Trophoblast cell (in vitro differentiated cells and primary cell): ENCODE data around the gene PWWP2B.
A peak's percentile ranks its signal among the peaks of the same experiment; 100 is the strongest.
"Not testable (repeated sequence)": the region's sequence is repeated elsewhere in the genome, so short reads cannot be mapped to it uniquely, and the experiment has no call there.

Experiments
- DNase-seq, 2 donors: peaks; one replicate each; pipeline ENCODE4 v3.0.0-alpha.2; 2016
- H2AFZ ChIP-seq: 2 replicates; pipeline ENCODE4 v1.6.1; 2013; ENCODE audit warnings: low read length, moderate library complexity, mild to moderate bottlenecking; ENCODE audit not compliant: insufficient read depth, poor library complexity
- H2AK5ac ChIP-seq: 2 replicates; pipeline ENCODE4 v1.6.1; 2013; ENCODE audit warnings: mild to moderate bottlenecking, low read length
- H2BK120ac ChIP-seq: 2 replicates; pipeline ENCODE4 v1.6.1; 2013; ENCODE audit warnings: low read length, mild to moderate bottlenecking, moderate library complexity; ENCODE audit not compliant: insufficient read depth, poor library complexity
- H2BK12ac ChIP-seq: 2 replicates; pipeline ENCODE4 v1.6.1; 2013; ENCODE audit warnings: mild to moderate bottlenecking, low read length, moderate library complexity
- H2BK5ac ChIP-seq: 2 replicates; pipeline ENCODE4 v1.6.1; 2013; ENCODE audit warnings: low read length, low read depth, moderate library complexity, mild to moderate bottlenecking; ENCODE audit not compliant: poor library complexity
- H3K14ac ChIP-seq: 2 replicates; pipeline ENCODE4 v1.6.1; 2013; ENCODE audit warnings: mild to moderate bottlenecking, low read length
- H3K18ac ChIP-seq: 2 replicates; pipeline ENCODE4 v1.6.1; 2013; ENCODE audit warnings: mild to moderate bottlenecking, low read length
- H3K23ac ChIP-seq: 2 replicates; pipeline ENCODE4 v1.6.1; 2013; ENCODE audit warnings: low read length
- H3K27ac ChIP-seq: 2 replicates; pipeline ENCODE4 v1.5.1; 2013; ENCODE audit warnings: low read depth, mild to moderate bottlenecking, inconsistent platforms, low read length, moderate library complexity
- H3K27me3 ChIP-seq: 2 replicates; pipeline ENCODE4 v1.6.1; 2013; ENCODE audit warnings: inconsistent platforms, mild to moderate bottlenecking, low read length, moderate library complexity; ENCODE audit not compliant: insufficient read depth
- H3K36me3 ChIP-seq, 2 experiments: 1 replicate in 1 of 2; 2 replicates in 1 of 2; pipeline ENCODE4 v1.6.1; 2013; ENCODE audit warnings: low read length in 2 of 2, mild to moderate bottlenecking in 2 of 2, moderate library complexity in 1 of 2; ENCODE audit not compliant: insufficient read depth in 2 of 2, control insufficient read depth in 1 of 2
- H3K4ac ChIP-seq: 2 replicates; pipeline ENCODE4 v1.6.1; 2013; ENCODE audit warnings: low read depth, mild to moderate bottlenecking, low read length, moderate library complexity
- H3K4me1 ChIP-seq, 2 experiments: 1 replicate in 1 of 2; 2 replicates in 1 of 2; pipeline ENCODE4 v1.6.1; 2013; ENCODE audit warnings: low read length in 2 of 2, mild to moderate bottlenecking in 2 of 2, moderate library complexity in 1 of 2; ENCODE audit not compliant: insufficient read depth in 2 of 2, control insufficient read depth in 1 of 2
- H3K4me2 ChIP-seq: 2 replicates; pipeline ENCODE4 v1.6.1; 2013; ENCODE audit warnings: inconsistent platforms, mild to moderate bottlenecking, low read length, moderate library complexity
- H3K4me3 ChIP-seq: 2 replicates; pipeline ENCODE4 v1.5.1; 2013; ENCODE audit warnings: mild to moderate bottlenecking, low read depth, low read length, inconsistent platforms
- H3K79me1 ChIP-seq: one replicate; pipeline ENCODE4 v1.6.1; 2013; ENCODE audit warnings: low read length
- H3K79me2 ChIP-seq: 2 replicates; pipeline ENCODE4 v1.6.1; 2013; ENCODE audit warnings: low read length, mild to moderate bottlenecking; ENCODE audit not compliant: control insufficient read depth, insufficient read depth, poor library complexity
- H3K9ac ChIP-seq: 2 replicates; pipeline ENCODE4 v1.6.1; 2013; ENCODE audit warnings: mild to moderate bottlenecking, low read length
- H3K9me3 ChIP-seq: 2 replicates; pipeline ENCODE4 v1.6.1; 2013; ENCODE audit warnings: low read depth, mild to moderate bottlenecking, control low read depth, inconsistent platforms, low read length; ENCODE audit not compliant: insufficient read depth
- H4K12ac ChIP-seq: 2 replicates; pipeline ENCODE4 v1.6.1; 2013; ENCODE audit warnings: low read depth, mild to moderate bottlenecking, low read length, moderate library complexity
- H4K8ac ChIP-seq: 2 replicates; pipeline ENCODE4 v1.6.1; 2013; ENCODE audit warnings: low read depth, mild to moderate bottlenecking, low read length, moderate library complexity
- H4K91ac ChIP-seq: one replicate; pipeline ENCODE4 v1.6.1; 2013; ENCODE audit warnings: low read depth, mild to moderate bottlenecking, low read length, moderate library complexity
- WGBS: extraction: QIAGEN DNeasy Blood & Tissue Kit; methylation state at CpG from one replicate; pipeline ENCODE4 v1.1.7; 2013; ENCODE audit warnings: missing lambda C conversion rate; ENCODE audit not compliant: insufficient read length, insufficient coverage; ENCODE audit errors: extremely low coverage; 5-methylcytosine and 5-hydroxymethylcytosine counted together

PWWP2B gene

DNA sequence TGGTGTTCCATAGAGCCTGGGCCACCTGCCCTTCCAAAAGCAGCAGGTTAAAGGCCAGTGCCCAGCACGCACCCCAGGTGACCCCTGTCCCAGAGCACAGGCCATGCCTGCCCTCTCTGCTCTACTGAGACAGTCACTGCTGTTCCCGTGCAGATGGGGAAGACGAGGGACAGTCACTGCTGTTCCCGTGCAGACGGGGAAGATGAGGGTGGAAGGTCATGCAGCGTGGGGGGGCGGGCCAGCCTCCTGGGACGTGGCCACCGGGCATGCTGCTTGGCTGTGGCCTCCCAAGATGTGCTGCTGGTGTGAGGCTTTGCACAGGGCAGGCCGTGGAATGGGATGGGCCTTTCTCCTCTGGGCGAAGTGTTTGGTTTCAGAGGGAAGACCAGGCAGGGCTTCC, 46.6 kb upstream of the PWWP2B start:
- Histone ChIP-seq H3K27ac (no peak overlapping the region), H3K27me3 (no peaks in the 10 kb centered on the region), H2BK120ac (no peak overlapping the region), H3K23ac (no peak overlapping the region), H4K8ac (no peak overlapping the region), H3K4me2 (no peak overlapping the region), H3K9ac (no peak overlapping the region), H3K9me3 (no peaks in the 10 kb centered on the region), H2AK5ac (no peak overlapping the region), H3K79me2 (no peaks in the 10 kb centered on the region), H3K14ac (no peak overlapping the region), H2AFZ (no peak overlapping the region), H3K4me1 (no peaks in the 10 kb centered on the region), H2BK5ac (no peak overlapping the region), H3K4me3 (no peak overlapping the region), H4K12ac (no peak overlapping the region), H3K4ac (no peak overlapping the region), H3K36me3 (no peaks in the 10 kb centered on the region), H3K18ac (no peak overlapping the region), H2BK12ac (no peak overlapping the region), H4K91ac (no peak overlapping the region), H3K79me1 (no peaks in the 10 kb centered on the region)
- no CpG with 5 or more reads among the region's 11 CpGs for WGBS
- no peak for DNase-seq

DNA sequence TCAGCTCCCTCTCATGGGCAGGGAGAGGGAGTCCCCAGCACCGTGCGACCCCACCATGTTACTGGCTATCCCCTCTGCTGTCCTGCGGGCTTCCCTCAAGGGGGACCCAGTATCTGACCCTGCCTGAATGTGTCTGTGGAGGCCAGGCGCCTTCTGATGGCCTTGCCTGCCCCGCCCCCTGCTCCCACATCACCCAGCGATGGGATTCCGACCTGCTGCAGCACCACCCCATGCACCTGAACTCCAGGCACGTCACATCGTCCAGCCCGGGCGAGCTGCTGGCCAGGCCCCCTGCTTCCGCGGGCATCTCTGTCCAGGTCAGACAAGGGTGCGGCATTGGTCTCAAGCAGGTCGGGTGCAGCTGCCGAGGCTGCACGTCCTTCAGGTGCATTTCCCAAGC, 46.1 kb upstream of the PWWP2B start:
- H2AFZ ChIP-seq, result no peak overlapping the region
- DNase-seq, result no peak
- H2BK120ac ChIP-seq, result no peak overlapping the region
- H3K14ac ChIP-seq, result no peak overlapping the region
- H3K79me1 ChIP-seq, result no peaks in the 10 kb centered on the region
- H3K27me3 ChIP-seq, result no peaks in the 10 kb centered on the region
- H3K18ac ChIP-seq, result no peak overlapping the region
- no peak overlapping the region for H3K4me3 ChIP-seq
- H2BK5ac ChIP-seq, result no peak overlapping the region
- H3K79me2 ChIP-seq, result no peaks in the 10 kb centered on the region
- no peak overlapping the region for H3K27ac ChIP-seq
- no peak overlapping the region for H4K91ac ChIP-seq
- no peaks in the 10 kb centered on the region for H3K9me3 ChIP-seq
- H2BK12ac ChIP-seq, result no peak overlapping the region
- no peak overlapping the region for H4K12ac ChIP-seq
- no peak overlapping the region for H3K4me2 ChIP-seq
- no peak overlapping the region for H3K23ac ChIP-seq
- H3K4me1 ChIP-seq, result no peaks in the 10 kb centered on the region
- no peaks in the 10 kb centered on the region for H3K36me3 ChIP-seq
- no peak overlapping the region for H3K9ac ChIP-seq
- H2AK5ac ChIP-seq, result no peak overlapping the region
- H4K8ac ChIP-seq, result no peak overlapping the region
- H3K4ac ChIP-seq, result no peak overlapping the region
- no CpG with 5 or more reads among the region's 17 CpGs for WGBS

DNA sequence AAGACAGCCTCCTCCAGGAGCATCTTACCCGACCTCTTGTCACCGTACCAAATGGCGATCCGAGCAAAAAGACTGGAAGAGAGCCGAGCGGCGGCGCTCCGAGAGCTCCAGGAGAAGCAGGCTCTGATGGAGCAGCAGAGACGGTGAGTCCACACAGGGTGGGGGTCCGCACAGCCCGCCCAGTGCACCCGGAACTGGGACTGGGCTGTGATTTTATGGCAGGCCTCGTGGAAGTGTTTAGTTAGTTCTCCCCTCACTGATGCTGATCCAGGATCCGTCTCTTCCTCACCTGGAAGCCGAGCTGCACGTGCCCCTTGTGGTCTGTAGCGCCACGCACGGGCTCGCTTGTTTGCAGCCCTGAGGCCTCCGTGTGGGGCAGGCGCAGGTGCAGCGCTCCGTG, 45.4 kb upstream of the PWWP2B start:
- no peak overlapping the region for H3K14ac ChIP-seq
- H3K9me3 ChIP-seq, result no peaks in the 10 kb centered on the region

DNA sequence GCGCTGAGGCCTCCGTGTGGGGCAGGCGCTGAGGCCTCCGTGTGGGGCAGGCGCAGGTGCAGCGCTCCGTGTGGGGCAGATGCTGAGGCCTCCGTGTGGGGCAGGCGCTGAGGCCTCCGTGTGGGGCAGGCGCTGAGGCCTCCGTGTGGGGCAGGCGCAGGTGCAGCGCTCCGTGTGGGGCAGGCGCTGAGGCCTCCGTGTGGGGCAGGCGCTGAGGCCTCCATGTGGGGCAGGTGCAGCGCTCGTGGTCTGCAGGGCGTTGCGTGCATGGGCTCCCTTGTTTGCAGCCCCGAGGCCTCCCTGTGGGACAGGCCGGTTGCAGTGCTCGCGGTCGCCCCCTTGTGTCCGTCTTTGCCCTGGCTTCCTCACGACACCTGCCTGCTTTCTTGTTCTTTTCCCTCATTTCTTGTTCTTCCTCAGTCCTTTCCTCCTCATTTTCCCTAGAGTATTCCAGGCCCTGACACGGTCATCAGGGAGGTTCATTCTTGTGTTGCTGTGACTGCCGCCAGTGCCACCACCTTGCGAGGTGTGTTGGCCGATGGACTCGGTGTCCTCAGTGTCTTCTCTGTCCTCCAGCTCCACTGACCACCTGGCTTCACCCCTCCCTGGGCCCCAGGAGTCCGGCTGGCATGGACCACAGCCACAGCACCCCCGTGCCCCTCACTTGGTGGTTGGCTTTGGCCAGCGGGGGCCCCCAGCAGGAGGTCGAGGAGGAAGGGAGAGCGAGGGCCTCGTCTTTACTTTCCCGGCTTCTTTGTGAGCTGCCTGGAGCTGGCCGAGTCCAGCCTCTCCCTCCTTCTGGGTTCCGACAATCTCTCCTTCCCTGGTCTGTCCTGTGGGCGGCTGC, 44.3 kb upstream of the PWWP2B start:
- not testable (repeated sequence) for H2BK120ac ChIP-seq, H3K18ac ChIP-seq, H4K12ac ChIP-seq, H4K8ac ChIP-seq, H3K4me2 ChIP-seq, H3K79me1 ChIP-seq, H3K79me2 ChIP-seq, H2BK5ac ChIP-seq, H3K27me3 ChIP-seq, H3K36me3 ChIP-seq, H3K27ac ChIP-seq, H3K9me3 ChIP-seq, H3K4me1 ChIP-seq, H3K4ac ChIP-seq, H2AFZ ChIP-seq, H4K91ac ChIP-seq, H3K9ac ChIP-seq, H3K23ac ChIP-seq, H3K4me3 ChIP-seq, H3K14ac ChIP-seq, H2BK12ac ChIP-seq, H2AK5ac ChIP-seq
- no CpG with 5 or more reads among the region's 44 CpGs for WGBS
- peak; percentile 52 to 74 for DNase-seq

More for the DNA sequence above, 45.4 kb upstream of the PWWP2B start:
- no CpG with 5 or more reads among the region's 25 CpGs for WGBS
- Histone ChIP-seq H2BK12ac (no peak overlapping the region), H3K9ac (no peak overlapping the region), H2AK5ac (no peak overlapping the region), H3K27me3 (no peaks in the 10 kb centered on the region), H2BK5ac (no peak overlapping the region), H3K79me1 (no peaks in the 10 kb centered on the region), H3K4ac (no peak overlapping the region), H3K79me2 (no peaks in the 10 kb centered on the region), H4K8ac (no peak overlapping the region), H3K27ac (no peak overlapping the region), H3K18ac (no peak overlapping the region), H4K12ac (no peak overlapping the region), H3K4me1 (no peaks in the 10 kb centered on the region), H4K91ac (no peak overlapping the region), H3K4me3 (no peak overlapping the region), H3K36me3 (no peaks in the 10 kb centered on the region), H3K4me2 (no peak overlapping the region), H2BK120ac (no peak overlapping the region), H2AFZ (no peak overlapping the region), H3K23ac (no peak overlapping the region)
- no peak for DNase-seq
